Stimulated activated naive CD8-positive, alpha-beta T cell treated with anti-CD3 and anti-CD28 coated beads, Interleukin-15, Interleukin-2, amounts not matched to agents 100 U/mL and 50 U/mL, for 24 hours (primary cell): ENCODE measurements around the gene SCYGR1.
"Not testable (repeated sequence)": the region's sequence is repeated elsewhere in the genome, so short reads cannot be mapped to it uniquely, and the experiment has no call there.

Experiments
- ATAC-seq: fragments of 150-1000 bp; cut with Tn5 transposase; one replicate; pipeline ENCODE4 v1.10.0; 2021
- DNase-seq: peaks from one replicate; pipeline ENCODE4 v3.0.0; 2021

Gene SCYGR1

GRCh38 chr2:227387583-227387982 is at the start of gene SCYGR1:
TSS of gene SCYGR1 (minus strand) at chr2:227387949. CDS start at chr2:227387949, 0 bp downstream.
- DNase-seq, ATAC-seq: not testable (repeated sequence)

GRCh38 chr2:227436436-227437174 is 48.9 kb upstream of the SCYGR1 start:
- DNase-seq (no peak), ATAC-seq (no peak)

- ATAC-seq (no peak), DNase-seq (no peak)
Observed at GRCh38 chr2:227433171-227433570, 45.4 kb upstream of the SCYGR1 start.

DNA sequence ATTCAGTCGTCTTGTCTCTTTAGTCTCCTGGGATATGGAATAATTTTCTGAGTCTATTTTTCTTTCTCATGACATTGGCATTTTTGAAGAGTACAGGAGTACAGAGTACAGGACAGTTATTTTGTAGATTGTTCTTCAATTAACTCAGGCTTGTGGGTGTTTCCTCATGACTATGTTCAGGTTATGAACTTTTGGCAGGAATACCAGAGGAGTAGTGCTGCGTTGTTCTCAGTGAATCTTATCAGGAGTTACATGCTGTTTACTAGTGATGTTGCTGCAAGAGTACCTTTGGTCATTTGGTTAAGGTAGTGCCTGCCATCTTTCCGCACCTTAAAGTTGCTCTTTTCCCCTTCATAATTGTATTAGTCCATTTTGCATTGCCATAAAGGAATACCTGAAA is 42.9 kb upstream of the SCYGR1 start:
- ATAC-seq (no peak), DNase-seq (no peak)

- ATAC-seq (no peak), DNase-seq (no peak)
Observed at GRCh38 chr2:227428731-227429285, 41.1 kb upstream of the SCYGR1 start.

DNA sequence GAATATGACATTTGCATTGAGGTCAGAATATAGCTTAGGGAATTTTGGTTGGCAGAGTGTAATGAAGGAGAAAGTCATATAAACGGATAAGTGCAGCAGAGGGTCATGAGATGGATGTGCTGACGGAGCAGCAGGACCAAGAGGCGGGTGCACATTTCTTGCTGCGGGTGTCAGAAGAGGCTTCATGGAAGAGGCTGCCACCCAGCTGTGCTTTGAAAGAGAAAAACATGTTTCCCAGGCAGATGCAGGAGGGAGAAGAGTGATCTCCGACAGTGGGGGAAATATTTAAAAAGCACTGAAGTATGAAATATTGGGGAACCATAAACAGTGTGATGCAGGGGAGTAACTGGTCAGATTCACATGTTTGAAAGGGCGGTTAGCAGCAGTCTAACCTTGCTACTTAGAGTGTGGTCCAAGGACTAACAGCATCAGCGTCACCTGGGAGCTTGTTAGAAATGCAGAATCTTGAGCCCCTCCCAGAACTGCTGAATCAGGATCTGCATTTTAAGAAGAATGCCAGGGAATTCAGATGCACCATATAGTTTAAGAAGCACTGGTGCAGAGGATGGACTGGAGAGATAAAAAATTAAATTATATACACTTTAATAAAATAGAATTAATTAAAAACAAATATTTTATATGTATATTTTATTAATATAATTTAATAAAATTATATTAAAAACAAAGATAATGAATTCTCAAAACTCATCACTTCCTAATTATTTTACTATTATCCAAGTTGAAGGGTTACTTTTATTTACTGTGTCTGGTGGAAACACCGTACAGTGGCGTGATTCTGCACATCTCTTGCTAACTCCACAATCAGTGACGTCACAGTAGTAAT is 36.1 kb upstream of the SCYGR1 start:
- DNase-seq: no peak
- no peak for ATAC-seq

- DNase-seq (no peak), ATAC-seq (no peak)
Observed at GRCh38 chr2:227420087-227421052, 32.6 kb upstream of the SCYGR1 start.

DNA sequence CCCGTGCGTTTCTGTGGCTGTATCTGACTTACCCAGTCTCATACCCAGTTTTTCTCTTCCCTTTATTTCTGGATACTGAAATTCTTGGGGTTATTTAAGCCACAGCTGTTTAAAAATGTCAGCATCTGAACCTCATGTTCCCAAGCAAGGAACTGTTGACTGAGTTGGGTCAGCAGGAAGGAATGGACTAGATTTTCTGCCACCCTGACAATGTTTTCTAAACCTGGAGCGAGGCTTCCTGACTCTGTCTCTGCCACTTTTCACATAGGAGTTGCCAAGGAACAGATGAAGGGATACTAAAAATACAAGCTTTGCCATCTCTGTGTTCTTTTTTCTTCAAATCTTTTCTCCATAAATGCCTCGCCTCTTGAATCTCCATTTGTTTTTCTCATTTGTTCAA is 29.0 kb upstream of the SCYGR1 start:
- ATAC-seq: no peak
- DNase-seq: no peak

DNA sequence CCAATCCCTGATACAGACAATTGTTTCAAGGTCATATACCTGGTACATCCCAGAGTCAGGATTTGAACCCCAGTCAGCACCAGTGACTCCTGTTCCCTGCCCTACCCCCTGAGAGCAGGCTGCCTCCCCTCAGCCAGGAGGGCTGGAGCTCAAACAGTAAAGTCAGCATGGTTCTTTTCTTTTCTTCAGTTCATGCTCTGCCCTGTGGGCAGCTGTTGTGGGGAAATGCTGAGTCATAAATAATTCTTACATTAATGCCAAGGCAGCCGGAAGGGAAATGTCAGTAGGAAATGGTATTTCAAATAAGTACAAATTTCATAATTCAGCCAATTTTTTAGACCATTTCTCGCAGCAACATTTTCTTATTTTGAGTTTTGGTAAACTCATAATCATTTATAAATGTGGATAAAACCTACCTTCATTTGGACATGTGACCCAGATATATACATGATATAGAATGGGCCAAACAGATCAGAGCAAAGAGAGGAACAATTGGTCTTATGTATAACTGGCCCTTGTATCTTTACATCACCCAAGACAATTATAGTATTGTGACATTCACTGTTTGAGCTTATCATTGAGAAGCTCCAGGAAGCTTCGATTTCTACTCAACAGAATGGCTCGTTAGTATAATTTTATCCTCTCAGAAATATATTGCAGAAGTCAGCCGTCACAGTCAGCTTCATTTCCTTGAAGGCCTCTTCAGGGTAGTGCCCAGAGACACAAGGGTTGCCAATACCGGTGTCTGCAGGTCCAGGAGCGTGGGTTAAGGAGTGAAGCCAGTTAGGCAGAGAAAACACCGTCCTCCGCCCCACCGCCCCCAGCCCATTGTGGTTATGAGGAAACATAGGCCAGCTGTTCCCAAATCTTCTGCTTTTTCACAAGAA is 28.0 kb upstream of the SCYGR1 start:
- ATAC-seq (peak; percentile 25), DNase-seq (peak; percentile 27)

DNA sequence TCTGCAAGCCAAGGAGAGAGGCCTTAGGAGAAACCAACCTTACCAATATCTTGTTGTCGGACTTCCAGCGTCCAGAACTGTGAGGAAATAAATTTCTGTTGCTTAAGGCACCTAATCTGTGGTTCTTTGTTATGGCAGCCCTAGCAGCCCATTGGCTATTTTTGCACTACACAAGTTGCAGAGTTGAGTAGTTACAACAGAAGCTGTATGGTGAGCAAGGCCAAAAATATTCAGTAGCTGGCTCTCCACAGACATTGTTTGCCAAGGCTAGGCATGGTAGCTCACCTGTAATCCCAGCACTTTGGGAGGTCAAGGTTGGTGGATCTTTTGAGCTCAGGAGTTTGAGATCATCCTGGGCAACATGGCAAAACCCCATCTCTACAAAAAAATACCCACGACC is 27.1 kb upstream of the SCYGR1 start:
- ATAC-seq: no peak
- DNase-seq: no peak

DNA sequence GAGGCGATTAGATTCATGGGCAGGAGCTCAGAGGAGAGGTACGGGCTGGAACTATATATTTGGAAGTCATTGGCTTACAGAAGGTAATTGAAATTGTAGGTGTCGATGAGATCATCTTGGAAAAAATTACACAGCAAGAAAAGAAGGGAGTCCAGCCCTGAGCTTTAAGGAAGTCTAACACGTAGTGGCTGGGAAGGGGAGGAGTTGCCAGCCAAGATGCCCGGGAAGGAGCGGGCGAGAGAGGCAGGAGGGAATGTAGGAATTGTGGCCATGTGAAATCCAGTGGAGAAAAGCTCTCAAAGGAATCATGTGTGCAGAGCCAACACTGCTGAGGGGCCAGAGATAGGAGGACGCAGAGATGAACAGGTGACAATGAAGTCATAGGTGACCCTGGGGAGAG is 25.6 kb upstream of the SCYGR1 start:
- DNase-seq: no peak

DNA sequence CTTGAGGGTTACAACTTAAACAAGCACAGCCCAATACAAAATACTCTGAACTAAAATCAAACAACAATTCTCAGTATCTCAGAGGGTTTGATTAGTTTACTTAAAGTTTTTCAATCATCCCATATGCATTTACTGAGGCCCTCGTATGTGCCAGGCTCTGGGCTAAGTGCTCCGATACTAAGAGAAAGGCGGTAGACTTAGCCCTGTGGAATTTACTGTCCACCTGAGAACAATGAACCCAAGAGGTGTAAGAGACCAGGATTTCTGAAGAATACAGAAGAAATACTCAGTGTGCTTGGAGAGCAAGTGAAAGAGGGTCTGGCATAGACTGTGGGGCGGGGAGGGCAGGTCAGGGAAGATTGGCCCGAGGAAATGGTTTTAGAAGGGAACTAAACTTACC is 25.1 kb upstream of the SCYGR1 start:
- DNase-seq (no peak), ATAC-seq (no peak)

More for the DNA sequence above, 25.6 kb upstream of the SCYGR1 start:
- no peak for ATAC-seq

GRCh38 chr2:227411990-227412350 is 24.2 kb upstream of the SCYGR1 start:
- no peak for DNase-seq
- ATAC-seq: no peak

DNA sequence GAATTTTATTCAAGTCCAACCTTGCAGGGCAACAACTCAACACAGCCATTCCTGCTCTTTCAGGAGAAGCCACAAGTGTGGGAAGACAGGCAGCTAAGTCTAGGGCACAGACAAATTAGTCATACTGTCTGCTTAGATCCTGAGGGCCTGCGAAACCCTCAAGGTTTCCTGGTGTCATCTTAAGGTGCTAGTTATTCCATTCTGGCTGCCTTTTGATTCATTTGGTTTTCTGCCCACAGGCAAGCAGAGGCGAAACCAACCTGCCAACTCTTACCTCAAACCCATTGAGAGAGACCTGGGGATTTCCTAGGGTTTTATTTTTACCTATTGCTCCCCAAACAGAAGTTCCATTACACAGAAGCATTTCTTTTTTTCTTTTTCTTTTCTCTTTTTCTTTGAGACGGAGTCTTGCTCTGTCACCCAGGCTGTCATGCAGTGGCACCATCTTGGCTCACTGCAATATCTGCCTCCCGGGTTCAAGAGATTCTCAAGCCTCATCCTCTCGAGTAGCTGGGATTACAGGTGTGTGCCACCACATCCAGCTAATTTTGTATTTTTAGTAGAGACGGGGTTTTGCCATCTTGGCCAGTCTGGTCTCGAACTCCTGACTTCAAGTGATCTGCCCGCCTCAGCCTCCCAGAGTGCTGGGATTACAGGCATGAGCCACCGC is 23.7 kb upstream of the SCYGR1 start:
- DNase-seq: peak; percentile 65
- peak; percentile 92 for ATAC-seq

DNA sequence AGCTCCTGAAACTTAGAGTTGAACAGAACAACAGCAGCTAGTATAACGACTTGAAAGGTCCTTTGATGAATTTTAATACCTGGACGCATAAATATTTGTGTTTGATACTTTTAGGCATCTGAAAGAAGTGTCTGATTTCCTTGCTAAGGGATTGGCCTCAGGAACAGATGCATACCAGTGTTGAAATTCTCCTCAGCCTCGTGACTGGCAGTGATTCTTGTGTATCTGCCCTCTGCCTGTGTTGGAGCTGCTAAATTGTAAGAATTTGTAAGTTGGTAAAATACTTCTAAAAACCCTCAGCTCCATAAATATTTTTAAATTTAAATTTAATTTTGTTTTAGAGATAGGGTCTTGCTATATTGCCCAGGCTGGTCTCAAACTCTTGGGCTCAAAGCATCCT is 22.4 kb upstream of the SCYGR1 start:
- ATAC-seq (no peak), DNase-seq (no peak)

- ATAC-seq (no peak), DNase-seq (no peak)
Observed at GRCh38 chr2:227407591-227408151, 19.9 kb upstream of the SCYGR1 start.

DNA sequence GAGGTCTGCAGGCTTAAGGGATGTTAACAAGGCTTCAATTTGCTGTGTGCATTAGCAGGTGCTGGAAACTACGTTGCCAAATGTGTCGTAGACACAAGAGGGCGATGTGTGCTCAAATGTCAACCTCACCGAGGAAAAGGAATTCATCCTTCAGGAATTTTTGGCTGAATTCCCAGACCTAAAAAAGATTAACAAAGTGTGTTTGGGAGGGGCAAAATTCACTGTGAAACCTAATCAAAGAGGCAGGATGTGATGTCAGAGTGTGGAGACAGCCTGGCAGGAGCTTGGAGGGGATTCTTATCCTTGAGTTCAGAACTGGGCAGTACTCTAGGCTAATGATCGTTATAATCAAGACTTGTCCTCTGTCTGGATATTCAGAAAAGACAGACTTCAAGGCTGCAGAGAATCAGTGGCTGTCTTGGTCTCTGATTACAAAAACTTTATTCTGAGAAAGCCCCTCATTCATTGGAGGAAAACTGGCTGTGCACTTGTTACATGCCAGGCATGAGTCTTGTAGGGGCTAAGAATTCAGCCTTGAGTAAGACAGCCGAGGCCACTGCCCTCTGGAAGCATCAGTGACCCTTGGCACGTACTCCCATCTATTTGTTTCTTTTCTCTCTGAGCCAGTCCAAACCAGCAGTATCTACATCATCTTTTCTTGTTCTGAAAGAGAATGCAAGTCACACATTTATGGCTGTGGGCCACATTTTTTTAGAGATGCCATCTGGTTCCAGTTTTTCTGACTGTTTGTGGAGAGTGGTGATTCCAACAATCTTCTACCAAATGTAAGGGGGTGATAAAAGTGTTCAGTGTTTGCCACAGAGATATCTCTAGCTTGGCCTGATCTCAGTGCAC is 18.7 kb upstream of the SCYGR1 start:
- no peak for DNase-seq
- ATAC-seq: no peak

- ATAC-seq: peak; percentile 32
Observed at GRCh38 chr2:227404585-227405271, 17.0 kb upstream of the SCYGR1 start.

More at GRCh38 chr2:227404585-227405271, 17.0 kb upstream of the SCYGR1 start:
- no peak for DNase-seq
